GM23338 (cell line): ENCODE measurements around the gene TACC3. TPM values are rescaled to one million over a fixed set of nuclear protein-coding genes. Genes with fewer than 3 reads are reported as not detected.

ENCODE experiments used
- ATAC-seq: fragments of 200-7000 bp; cut with Tn5 transposase; 3 replicates; pipeline ENCODE4 v1.9.1; 2020
- DNase-seq: peaks from one replicate; pipeline ENCODE4 v3.0.0-alpha.2; 2015; ENCODE audit warnings: low spot score
- H2AFZ ChIP-seq: fragments of 200-600 bp; sonication (generic); 2 replicates; pipeline ENCODE4 v1.8.0; 2016; ENCODE audit warnings: antibody characterized with exemption, mild to moderate bottlenecking, moderate library complexity
- H3F3A ChIP-seq: fragments of 200-600 bp; sonication (generic); replicated peaks from 2 replicates; pipeline ENCODE4 v1.8.0; 2017; ENCODE audit warnings: antibody characterized with exemption, mixed run types, low read depth
- H3K27ac ChIP-seq: fragments of 200-600 bp; sonication (generic); 2 replicates; pipeline ENCODE4 v1.6.1; 2016; ENCODE audit warnings: low read depth
- H3K27me3 ChIP-seq: fragments of 200-600 bp; sonication (generic); 2 replicates; pipeline ENCODE4 v1.8.0; 2016; ENCODE audit warnings: mild to moderate bottlenecking, mixed run types, moderate library complexity; ENCODE audit not compliant: insufficient read depth
- H3K36me3 ChIP-seq: fragments of 200-600 bp; sonication (generic); 2 replicates; pipeline ENCODE4 v1.8.0; 2016; ENCODE audit warnings: mild to moderate bottlenecking; ENCODE audit not compliant: insufficient read depth
- H3K4me1 ChIP-seq: fragments of 200-600 bp; sonication (generic); 2 replicates; pipeline ENCODE4 v1.8.0; 2016; ENCODE audit warnings: mild to moderate bottlenecking, moderate library complexity; ENCODE audit not compliant: insufficient read depth
- H3K4me2 ChIP-seq: fragments of 200-600 bp; sonication (generic); 2 replicates; pipeline ENCODE4 v1.7.1; 2017; ENCODE audit warnings: mixed run types
- H3K4me3 ChIP-seq: fragments of 200-600 bp; sonication (generic); 2 replicates; pipeline ENCODE4 v1.6.1; 2016; ENCODE audit warnings: mixed run types
- H3K79me2 ChIP-seq: fragments of 200-600 bp; sonication (generic); replicated peaks from 2 replicates; pipeline ENCODE4 v1.8.0; 2017; ENCODE audit warnings: mild to moderate bottlenecking; ENCODE audit not compliant: insufficient read depth
- H3K9me2 ChIP-seq: fragments of 200-600 bp; sonication (generic); 2 replicates; pipeline ENCODE4 v1.8.0; 2017; ENCODE audit not compliant: insufficient read depth
- H4K20me1 ChIP-seq: fragments of 200-600 bp; sonication (generic); replicated peaks from 2 replicates; pipeline ENCODE4 v1.8.0; 2017; ENCODE audit warnings: mild to moderate bottlenecking; ENCODE audit not compliant: insufficient read depth
- H3K27ac Mint-ChIP-seq: 2 replicates; pipeline ENCODE4 v1.8.0; 2020; ENCODE audit warnings: inconsistent platforms, mild to moderate bottlenecking, moderate library complexity, mixed read lengths
- H3K27me3 Mint-ChIP-seq: 3 replicates; pipeline ENCODE4 v1.8.0; 2022; ENCODE audit warnings: low read depth, mild to moderate bottlenecking, moderate library complexity, mixed read lengths, inconsistent platforms; ENCODE audit not compliant: insufficient read depth, poor library complexity
- H3K36me3 Mint-ChIP-seq: 3 replicates; pipeline ENCODE4 v1.8.0; 2021; ENCODE audit warnings: low read depth, mild to moderate bottlenecking, inconsistent platforms, moderate library complexity, mixed read lengths
- H3K4me1 Mint-ChIP-seq: 3 replicates; pipeline ENCODE4 v1.8.0; 2020; ENCODE audit warnings: mild to moderate bottlenecking, inconsistent platforms, mixed read lengths
- H3K4me3 Mint-ChIP-seq: 3 replicates; pipeline ENCODE4 v1.8.0; 2021; ENCODE audit warnings: moderate library complexity, mild to moderate bottlenecking, inconsistent platforms, mixed read lengths
- H3K9me3 Mint-ChIP-seq: 3 replicates; pipeline ENCODE4 v1.8.0; 2020; ENCODE audit warnings: moderate library complexity, mild to moderate bottlenecking, inconsistent platforms, mixed read lengths
- CREB1 ChIP-seq: fragments of 250-450 bp; sonication (Bioruptor Pico); IDR thresholded peaks from 2 replicates; pipeline ENCODE4 v1.5.0; 2020; ENCODE audit warnings: low read depth, mild to moderate bottlenecking, moderate library complexity
- CTCF ChIP-seq, 2 experiments: fragments of 200-600 bp in 1 of 2; sonication (generic) in 1 of 2; conservative IDR thresholded peaks; 2 replicates each; pipeline versions ENCODE4 v1.5.1 to v1.6.1; 2016 to 2017; ENCODE audit warnings: antibody characterized with exemption in 2 of 2, low read depth in 2 of 2, mild to moderate bottlenecking in 2 of 2, moderate library complexity in 1 of 2
- ETS1 ChIP-seq: IDR thresholded peaks from 2 replicates; pipeline ENCODE4 v1.6.1; 2016; ENCODE audit warnings: antibody characterized with exemption
- EZH2 ChIP-seq: fragments of 200-600 bp; sonication (generic); IDR thresholded peaks from one replicate; pipeline ENCODE4 v1.8.0; 2017; ENCODE audit warnings: antibody characterized with exemption, mild to moderate bottlenecking, low read depth; ENCODE audit not compliant: unreplicated experiment
- EZH2phosphoT487 ChIP-seq: fragments of 200-600 bp; sonication (generic); IDR thresholded peaks from one replicate; pipeline ENCODE4 v1.8.1; 2018; ENCODE audit warnings: antibody characterized with exemption; ENCODE audit not compliant: unreplicated experiment
- JUNB ChIP-seq: IDR thresholded peaks from one replicate; pipeline ENCODE4 v1.6.1; 2016; ENCODE audit warnings: antibody characterized with exemption; ENCODE audit not compliant: unreplicated experiment
- NANOG ChIP-seq: IDR thresholded peaks from 2 replicates; pipeline ENCODE4 v1.6.1; 2016; ENCODE audit warnings: antibody characterized with exemption, borderline replicate concordance
- POLR2AphosphoS5 ChIP-seq: IDR thresholded peaks from 2 replicates; pipeline ENCODE4 v1.6.1; 2016; ENCODE audit warnings: antibody characterized with exemption, low read depth
- REST ChIP-seq: IDR thresholded peaks from one replicate; pipeline ENCODE4 v1.6.1; 2018; ENCODE audit warnings: antibody characterized with exemption; ENCODE audit not compliant: unreplicated experiment
- STAT1 ChIP-seq: IDR thresholded peaks from one replicate; pipeline ENCODE4 v1.6.1; 2016; ENCODE audit warnings: antibody characterized with exemption; ENCODE audit not compliant: unreplicated experiment
- ZNF114 ChIP-seq: fragments of 250-450 bp; sonication (Bioruptor Pico); IDR thresholded peaks from 2 replicates; pipeline ENCODE4 v1.5.0; 2020; ENCODE audit warnings: mild to moderate bottlenecking, moderate library complexity
- ZNF331 ChIP-seq: fragments of 250-450 bp; sonication (Bioruptor Pico); IDR thresholded peaks from 2 replicates; pipeline ENCODE4 v1.5.0; 2020; ENCODE audit warnings: low read depth, mild to moderate bottlenecking, moderate library complexity
- polyA plus RNA-seq: library from polyadenylated mRNA; unstranded; fragments of >200 nt; fragmentation: Nextera tagmentation; extraction: Ambion mirVana; gene quantifications from 2 replicates; pipeline ENCODE4 v1.2.1, GENCODE V29; 2016
- total RNA-seq: library from RNA; depleted of rRNA; stranded (reverse); fragments of >200 nt; shearing (Covaris generic); gene quantifications from 2 replicates; pipeline ENCODE4 v1.2.3, GENCODE V29; 2014
- TF ChIP-seq, protein P1 (sequence below): fragments of 250-450 bp; sonication (Bioruptor Pico); IDR thresholded peaks from 2 replicates; pipeline ENCODE4 v1.5.0; 2020; ENCODE audit warnings: mild to moderate bottlenecking, moderate library complexity

The TACC3 gene
- total and polyA plus RNA-seq, 2 experiments from 2014 or later: 120 TPM

DNA sequence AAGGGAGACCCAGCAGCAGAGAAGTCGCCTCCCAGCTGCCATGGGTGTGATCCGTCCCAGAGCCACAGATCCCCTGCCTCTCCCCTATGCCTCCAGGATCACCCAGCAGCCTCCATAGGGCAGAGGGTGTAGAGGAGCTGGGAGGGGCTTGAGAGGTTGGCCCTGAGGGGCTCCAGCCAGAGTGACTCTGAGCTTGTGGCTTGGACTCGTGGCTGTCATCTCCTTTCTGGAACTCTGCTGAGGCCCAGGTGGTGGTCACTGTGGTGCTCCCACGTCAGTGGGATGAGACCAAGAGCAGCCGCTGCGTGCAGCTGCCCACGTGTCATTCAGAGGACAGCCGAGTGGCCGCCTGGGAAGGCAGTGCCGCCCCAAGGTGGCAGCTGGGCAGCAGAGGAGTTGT, 4.2 kb downstream of the TACC3 start:
- no peak for DNase-seq
- peaks cover 33% of the 10 kb centered on the region for H3F3A ChIP-seq
- TF ChIP-seq POLR2AphosphoS5: no peak
- no peak for TF ChIP-seq EZH2
- TF ChIP-seq NANOG: no peak
- TF ChIP-seq, protein P1, sequence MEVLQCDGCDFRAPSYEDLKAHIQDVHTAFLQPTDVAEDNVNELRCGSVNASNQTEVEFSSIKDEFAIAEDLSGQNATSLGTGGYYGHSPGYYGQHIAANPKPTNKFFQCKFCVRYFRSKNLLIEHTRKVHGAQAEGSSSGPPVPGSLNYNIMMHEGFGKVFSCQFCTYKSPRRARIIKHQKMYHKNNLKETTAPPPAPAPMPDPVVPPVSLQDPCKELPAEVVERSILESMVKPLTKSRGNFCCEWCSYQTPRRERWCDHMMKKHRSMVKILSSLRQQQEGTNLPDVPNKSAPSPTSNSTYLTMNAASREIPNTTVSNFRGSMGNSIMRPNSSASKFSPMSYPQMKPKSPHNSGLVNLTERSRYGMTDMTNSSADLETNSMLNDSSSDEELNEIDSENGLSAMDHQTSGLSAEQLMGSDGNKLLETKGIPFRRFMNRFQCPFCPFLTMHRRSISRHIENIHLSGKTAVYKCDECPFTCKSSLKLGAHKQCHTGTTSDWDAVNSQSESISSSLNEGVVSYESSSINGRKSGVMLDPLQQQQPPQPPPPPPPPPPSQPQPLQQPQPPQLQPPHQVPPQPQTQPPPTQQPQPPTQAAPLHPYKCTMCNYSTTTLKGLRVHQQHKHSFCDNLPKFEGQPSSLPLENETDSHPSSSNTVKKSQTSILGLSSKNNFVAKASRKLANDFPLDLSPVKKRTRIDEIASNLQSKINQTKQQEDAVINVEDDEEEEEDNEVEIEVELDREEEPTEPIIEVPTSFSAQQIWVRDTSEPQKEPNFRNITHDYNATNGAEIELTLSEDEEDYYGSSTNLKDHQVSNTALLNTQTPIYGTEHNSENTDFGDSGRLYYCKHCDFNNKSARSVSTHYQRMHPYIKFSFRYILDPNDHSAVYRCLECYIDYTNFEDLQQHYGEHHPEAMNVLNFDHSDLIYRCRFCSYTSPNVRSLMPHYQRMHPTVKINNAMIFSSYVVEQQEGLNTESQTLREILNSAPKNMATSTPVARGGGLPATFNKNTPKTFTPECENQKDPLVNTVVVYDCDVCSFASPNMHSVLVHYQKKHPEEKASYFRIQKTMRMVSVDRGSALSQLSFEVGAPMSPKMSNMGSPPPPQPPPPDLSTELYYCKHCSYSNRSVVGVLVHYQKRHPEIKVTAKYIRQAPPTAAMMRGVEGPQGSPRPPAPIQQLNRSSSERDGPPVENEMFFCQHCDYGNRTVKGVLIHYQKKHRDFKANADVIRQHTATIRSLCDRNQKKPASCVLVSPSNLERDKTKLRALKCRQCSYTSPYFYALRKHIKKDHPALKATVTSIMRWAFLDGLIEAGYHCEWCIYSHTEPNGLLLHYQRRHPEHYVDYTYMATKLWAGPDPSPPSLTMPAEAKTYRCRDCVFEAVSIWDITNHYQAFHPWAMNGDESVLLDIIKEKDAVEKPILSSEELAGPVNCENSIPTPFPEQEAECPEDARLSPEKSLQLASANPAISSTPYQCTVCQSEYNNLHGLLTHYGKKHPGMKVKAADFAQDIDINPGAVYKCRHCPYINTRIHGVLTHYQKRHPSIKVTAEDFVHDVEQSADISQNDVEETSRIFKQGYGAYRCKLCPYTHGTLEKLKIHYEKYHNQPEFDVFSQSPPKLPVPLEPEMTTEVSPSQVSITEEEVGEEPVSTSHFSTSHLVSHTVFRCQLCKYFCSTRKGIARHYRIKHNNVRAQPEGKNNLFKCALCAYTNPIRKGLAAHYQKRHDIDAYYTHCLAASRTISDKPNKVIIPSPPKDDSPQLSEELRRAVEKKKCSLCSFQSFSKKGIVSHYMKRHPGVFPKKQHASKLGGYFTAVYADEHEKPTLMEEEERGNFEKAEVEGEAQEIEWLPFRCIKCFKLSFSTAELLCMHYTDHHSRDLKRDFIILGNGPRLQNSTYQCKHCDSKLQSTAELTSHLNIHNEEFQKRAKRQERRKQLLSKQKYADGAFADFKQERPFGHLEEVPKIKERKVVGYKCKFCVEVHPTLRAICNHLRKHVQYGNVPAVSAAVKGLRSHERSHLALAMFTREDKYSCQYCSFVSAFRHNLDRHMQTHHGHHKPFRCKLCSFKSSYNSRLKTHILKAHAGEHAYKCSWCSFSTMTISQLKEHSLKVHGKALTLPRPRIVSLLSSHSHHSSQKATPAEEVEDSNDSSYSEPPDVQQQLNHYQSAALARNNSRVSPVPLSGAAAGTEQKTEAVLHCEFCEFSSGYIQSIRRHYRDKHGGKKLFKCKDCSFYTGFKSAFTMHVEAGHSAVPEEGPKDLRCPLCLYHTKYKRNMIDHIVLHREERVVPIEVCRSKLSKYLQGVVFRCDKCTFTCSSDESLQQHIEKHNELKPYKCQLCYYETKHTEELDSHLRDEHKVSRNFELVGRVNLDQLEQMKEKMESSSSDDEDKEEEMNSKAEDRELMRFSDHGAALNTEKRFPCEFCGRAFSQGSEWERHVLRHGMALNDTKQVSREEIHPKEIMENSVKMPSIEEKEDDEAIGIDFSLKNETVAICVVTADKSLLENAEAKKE: no peak
- no peak for TF ChIP-seq EZH2phosphoT487
- TF ChIP-seq CTCF (conservative IDR thresholded peaks at IDR 0.05; ENCODE audit: low read depth in 2 of 2): no peak
- TF ChIP-seq ZNF114 (CRISPR knock-in tag): no peak
- TF ChIP-seq CREB1 (CRISPR knock-in tag): no peak
- TF ChIP-seq ETS1: no peak
- TF ChIP-seq STAT1: no peak
- no peak for TF ChIP-seq REST
- TF ChIP-seq JUNB: no peak
- no peak for TF ChIP-seq ZNF331 (CRISPR knock-in tag)
- H3K27ac ChIP-seq: peak overlapping the region; percentile 10; the same call in 1 of the 2 replicates
- peaks cover 56% of the 10 kb centered on the region for H3K36me3 ChIP-seq
- Mint-ChIP-seq H3K27me3 (peaks cover 14% of the 10 kb centered on the region), H3K4me1 (peaks cover 14% of the 10 kb centered on the region), H3K27ac (no peak overlapping the region; the same call in 1 of the 2 replicates), H3K9me3 (no peaks in the 10 kb centered on the region; the same call in 2 of the 3 replicates), H3K36me3 (peaks cover 82% of the 10 kb centered on the region), H3K4me3 (no peak overlapping the region)
- peaks cover 47% of the 10 kb centered on the region for H4K20me1 ChIP-seq
- no peaks in the 10 kb centered on the region for H3K27me3 ChIP-seq
- H3K79me2 ChIP-seq: peaks cover 55% of the 10 kb centered on the region
- peaks cover 4% of the 10 kb centered on the region; the same call in 1 of the 2 replicates for H3K4me1 ChIP-seq
- no peaks in the 10 kb centered on the region for H3K9me2 ChIP-seq
- no peak overlapping the region for H3K4me2 ChIP-seq
- no peak overlapping the region for H2AFZ ChIP-seq
- no peak for ATAC-seq
- H3K4me3 ChIP-seq: no peak overlapping the region
